ENCODE measurements around the gene SLC43A2. TPM values are rescaled to one million over a fixed set of nuclear protein-coding genes. Genes with fewer than 3 reads are reported as not detected.

Gene SLC43A2
- total RNA-seq, 1 donor from 2014 or later = 2.4 TPM

- peaks cover 2% of the 10 kb centered on the region for H3K36me3 ChIP-seq (ENCODE audit: control insufficient read depth, insufficient read depth, low read length)
- no peak for FAIRE-seq
- DNase-seq (ENCODE audit: low read depth) = no peak
- no peak overlapping the region for H3K4me3 ChIP-seq (ENCODE audit: low read depth, low read length)
- no peaks in the 10 kb centered on the region for H3K27me3 ChIP-seq (ENCODE audit: control insufficient read depth, insufficient read depth, low read length)
- TF ChIP-seq, protein P1, sequence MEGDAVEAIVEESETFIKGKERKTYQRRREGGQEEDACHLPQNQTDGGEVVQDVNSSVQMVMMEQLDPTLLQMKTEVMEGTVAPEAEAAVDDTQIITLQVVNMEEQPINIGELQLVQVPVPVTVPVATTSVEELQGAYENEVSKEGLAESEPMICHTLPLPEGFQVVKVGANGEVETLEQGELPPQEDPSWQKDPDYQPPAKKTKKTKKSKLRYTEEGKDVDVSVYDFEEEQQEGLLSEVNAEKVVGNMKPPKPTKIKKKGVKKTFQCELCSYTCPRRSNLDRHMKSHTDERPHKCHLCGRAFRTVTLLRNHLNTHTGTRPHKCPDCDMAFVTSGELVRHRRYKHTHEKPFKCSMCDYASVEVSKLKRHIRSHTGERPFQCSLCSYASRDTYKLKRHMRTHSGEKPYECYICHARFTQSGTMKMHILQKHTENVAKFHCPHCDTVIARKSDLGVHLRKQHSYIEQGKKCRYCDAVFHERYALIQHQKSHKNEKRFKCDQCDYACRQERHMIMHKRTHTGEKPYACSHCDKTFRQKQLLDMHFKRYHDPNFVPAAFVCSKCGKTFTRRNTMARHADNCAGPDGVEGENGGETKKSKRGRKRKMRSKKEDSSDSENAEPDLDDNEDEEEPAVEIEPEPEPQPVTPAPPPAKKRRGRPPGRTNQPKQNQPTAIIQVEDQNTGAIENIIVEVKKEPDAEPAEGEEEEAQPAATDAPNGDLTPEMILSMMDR (IDR thresholded peaks at IDR 0.05; ENCODE audit: insufficient read depth, low read length, severe bottlenecking) = no peak
Observed at GRCh38 chr17:1630662-1631061, 2.0 kb upstream of the SLC43A2 start.

DNA sequence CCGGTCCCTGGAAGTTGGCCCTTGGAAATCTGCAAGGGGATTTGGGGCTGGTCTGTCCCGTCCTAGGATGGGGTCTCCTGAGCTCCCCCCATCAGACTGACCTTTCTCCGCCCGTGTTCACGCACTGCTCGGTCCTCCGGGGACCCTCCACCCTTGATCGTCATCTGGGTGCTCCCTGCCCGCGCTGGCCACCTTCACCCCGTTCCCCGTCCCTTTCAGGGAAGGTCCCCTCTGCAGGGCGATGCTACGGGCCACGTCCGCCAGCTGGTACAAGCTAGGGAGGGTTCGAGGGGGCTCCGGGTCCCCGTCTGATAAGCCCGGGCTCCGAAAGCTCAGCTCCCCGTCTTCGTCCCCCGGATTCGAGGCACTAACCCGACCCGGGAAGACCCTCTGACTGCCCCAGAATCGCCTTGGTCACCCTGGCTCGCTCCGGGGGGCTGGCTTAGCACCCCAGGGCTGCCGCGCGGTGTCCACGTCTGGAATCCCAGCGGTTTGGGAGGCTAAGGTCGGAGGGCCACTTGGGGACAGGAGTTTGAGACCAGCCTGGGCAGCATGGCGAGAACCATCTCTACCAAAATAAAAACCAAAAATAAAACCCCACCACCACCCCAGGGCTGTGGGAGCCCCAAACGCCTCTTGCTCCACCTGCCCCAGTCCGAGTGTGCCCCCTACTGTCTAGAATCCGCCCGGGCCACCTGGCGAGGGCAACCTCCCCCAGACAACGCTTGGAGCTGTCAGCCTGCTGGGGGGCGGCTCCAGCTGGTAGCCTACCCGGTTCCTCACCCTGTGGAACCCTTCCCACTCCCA lies 1.1 kb upstream of the SLC43A2 start:
- DNase-seq (ENCODE audit: low read depth) (peak; percentile 49), FAIRE-seq (no peak)
- Histone ChIP-seq H3K36me3 (ENCODE audit: control insufficient read depth, insufficient read depth, low read length) (peaks cover 6% of the 10 kb centered on the region), H3K27me3 (ENCODE audit: control insufficient read depth, insufficient read depth, low read length) (no peaks in the 10 kb centered on the region), H3K4me3 (ENCODE audit: low read depth, low read length) (peak overlapping the region; percentile 97)
- TF ChIP-seq, protein P1 (IDR thresholded peaks at IDR 0.05; ENCODE audit: insufficient read depth, low read length, severe bottlenecking) = peak; percentile 86

- no peak for FAIRE-seq
- H3K27me3 ChIP-seq (ENCODE audit: control insufficient read depth, insufficient read depth, low read length) = no peaks in the 10 kb centered on the region
- H3K4me3 ChIP-seq (ENCODE audit: low read depth, low read length) = peak overlapping the region; percentile 97
- H3K36me3 ChIP-seq (ENCODE audit: control insufficient read depth, insufficient read depth, low read length) = peaks cover 6% of the 10 kb centered on the region
- peak; percentile 70 for DNase-seq (ENCODE audit: low read depth)
- TF ChIP-seq, protein P1 (IDR thresholded peaks at IDR 0.05; ENCODE audit: insufficient read depth, low read length, severe bottlenecking) = peak; percentile 9
Observed at GRCh38 chr17:1628856-1629503, 346 bp upstream of the SLC43A2 start.

GRCh38 chr17:1627182-1627981 lies 1.3 kb downstream of the SLC43A2 start:
- Histone ChIP-seq H3K27me3 (ENCODE audit: control insufficient read depth, insufficient read depth, low read length) (no peaks in the 10 kb centered on the region), H3K4me3 (ENCODE audit: low read depth, low read length) (peak overlapping the region; percentile 97), H3K36me3 (ENCODE audit: control insufficient read depth, insufficient read depth, low read length) (peaks cover 7% of the 10 kb centered on the region)
- TF ChIP-seq, protein P1 (IDR thresholded peaks at IDR 0.05; ENCODE audit: insufficient read depth, low read length, severe bottlenecking) = no peak
- DNase-seq (ENCODE audit: low read depth) (no peak), FAIRE-seq (no peak)

DNA sequence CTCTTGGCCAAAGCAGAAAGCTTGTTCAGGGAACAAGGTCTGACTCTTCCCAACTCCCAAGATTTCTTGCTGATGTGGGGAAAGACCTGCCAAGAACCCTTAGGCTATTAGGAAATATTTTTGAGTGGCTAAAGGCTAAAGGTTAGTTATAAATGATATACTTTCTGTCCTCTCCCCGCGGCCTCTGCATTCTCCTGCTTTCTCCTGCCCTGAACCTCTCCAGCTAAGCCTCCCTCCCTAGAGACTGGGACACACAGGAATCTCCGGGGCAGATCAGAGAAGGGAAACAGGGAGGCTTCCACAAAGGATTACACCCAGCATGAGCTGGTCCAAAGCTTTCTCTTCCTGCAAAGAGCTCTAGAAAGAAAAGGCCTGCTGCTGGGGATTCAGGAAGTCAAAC lies 2.3 kb downstream of the SLC43A2 start:
- DNase-seq (ENCODE audit: low read depth) (no peak), FAIRE-seq (no peak)
- TF ChIP-seq, protein P1 (IDR thresholded peaks at IDR 0.05; ENCODE audit: insufficient read depth, low read length, severe bottlenecking) = no peak
- Histone ChIP-seq H3K36me3 (ENCODE audit: control insufficient read depth, insufficient read depth, low read length) (peaks cover 7% of the 10 kb centered on the region), H3K27me3 (ENCODE audit: control insufficient read depth, insufficient read depth, low read length) (no peaks in the 10 kb centered on the region), H3K4me3 (ENCODE audit: low read depth, low read length) (no peak overlapping the region)

Data from bronchial epithelial cell (primary cell).